HG02981 (cell line): Measurements from ENCODE around the gene TMEM63B.
A peak's percentile ranks its signal among the peaks of the same experiment; 100 is the strongest.
"Not testable (repeated sequence)": the region's sequence is repeated elsewhere in the genome, so short reads cannot be mapped to it uniquely, and the experiment has no call there.

ENCODE experiments used
- ATAC-seq: cut with Tn5 transposase; IDR thresholded peaks from one replicate; pipeline ENCODE4 v1.9.1; 2021; ENCODE audit warnings: mild to moderate bottlenecking, moderate library complexity; ENCODE audit not compliant: unreplicated experiment

TMEM63B gene

GRCh38 chr6:44127186-44128019, at the start of gene TMEM63B, which contains the start of gene MRPL14:
Gene TMEM63B (plus strand): TSS chr6:44127554. CDS start chr6:44134585, 7,031 bp downstream.
Gene MRPL14 (minus strand): TSS chr6:44127452. CDS start chr6:44116611, 10,841 bp downstream.
- peak; percentile 65 for ATAC-seq

GRCh38 chr6:44078219-44078826, 49.0 kb upstream of the TMEM63B start:
- ATAC-seq, result no peak

- ATAC-seq, result no peak
Measured at GRCh38 chr6:44078827-44079671, 48.3 kb upstream of the TMEM63B start.

GRCh38 chr6:44079672-44080071, 47.7 kb upstream of the TMEM63B start:
- no peak for ATAC-seq

- no peak for ATAC-seq
Measured at GRCh38 chr6:44080561-44081521, 46.5 kb upstream of the TMEM63B start.

GRCh38 chr6:44081753-44082152, 45.6 kb upstream of the TMEM63B start:
- ATAC-seq, result no peak

GRCh38 chr6:44082872-44083321, 44.5 kb upstream of the TMEM63B start:
- ATAC-seq, result no peak

GRCh38 chr6:44084231-44085014, 42.9 kb upstream of the TMEM63B start:
- no peak for ATAC-seq

- ATAC-seq, result no peak
Measured at GRCh38 chr6:44085219-44085618, 42.1 kb upstream of the TMEM63B start.

GRCh38 chr6:44086931-44087574, 40.3 kb upstream of the TMEM63B start:
- ATAC-seq, result no peak

- no peak for ATAC-seq
Measured at GRCh38 chr6:44087623-44088022, 39.7 kb upstream of the TMEM63B start.

GRCh38 chr6:44088827-44089590, 38.3 kb upstream of the TMEM63B start:
- ATAC-seq, result no peak

- ATAC-seq, result no peak
Measured at GRCh38 chr6:44090465-44090864, 36.9 kb upstream of the TMEM63B start.

- ATAC-seq, result not testable (repeated sequence)
Measured at GRCh38 chr6:44091356-44091755, 36.0 kb upstream of the TMEM63B start.

- ATAC-seq, result no peak
Measured at GRCh38 chr6:44091981-44092884, 35.1 kb upstream of the TMEM63B start.

GRCh38 chr6:44093066-44093465, 34.3 kb upstream of the TMEM63B start:
- ATAC-seq, result no peak
